Measurements from ENCODE around the gene F7. TPM values are rescaled to one million over a fixed set of nuclear protein-coding genes. Genes with fewer than 3 reads are reported as not detected.

F7 gene
- total RNA-seq, 1 donor from 2014 or later: under 0.01 TPM

DNA sequence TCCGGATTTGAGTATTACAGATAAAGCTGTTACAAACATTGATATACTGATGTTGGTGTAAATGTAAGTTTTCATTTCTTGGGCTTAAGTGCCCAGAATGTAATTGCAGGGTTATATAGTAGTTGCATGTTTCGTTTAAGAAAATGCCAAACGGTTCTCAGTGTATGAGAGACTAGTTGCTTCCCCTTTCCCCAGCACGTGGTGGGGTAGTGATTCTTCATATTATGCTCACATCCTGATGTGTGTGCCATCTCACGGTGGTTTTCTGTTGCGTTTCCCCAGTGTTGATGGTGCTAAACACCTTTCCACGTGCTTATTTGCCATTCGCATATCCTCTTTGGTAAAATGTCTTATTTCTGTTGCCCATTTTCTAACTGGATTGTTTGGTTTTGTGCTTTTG, 34.7 kb upstream of the F7 start:
- H3K4me3 ChIP-seq (ENCODE audit: low read length in 3 of 3): no peak overlapping the region
- peaks cover 0 to 5% (median 4%) of the 10 kb centered on the region in 3 donors for H3K27me3 ChIP-seq (ENCODE audit: control insufficient read depth in 3 of 3, insufficient read depth in 3 of 3, low read length in 3 of 3)
- H3K36me3 ChIP-seq (ENCODE audit: control insufficient read depth in 3 of 3, insufficient read depth in 3 of 3, low read length in 3 of 3): peaks cover 0 to 3% (median 1%) of the 10 kb centered on the region in 3 donors
- no peak overlapping the region for H3K27ac ChIP-seq (ENCODE audit: low read depth, low read length)
- no peak overlapping the region for H3K9ac ChIP-seq (ENCODE audit: low read depth in 1 of 3, low read length in 3 of 3)
- H3K4me1 ChIP-seq (ENCODE audit: control insufficient read depth in 3 of 3, insufficient read depth in 3 of 3, low read length in 3 of 3): no peaks in the 10 kb centered on the region
- no peaks in the 10 kb centered on the region for H3K9me3 ChIP-seq (ENCODE audit: control insufficient read depth in 3 of 3, low read length in 3 of 3)

DNA sequence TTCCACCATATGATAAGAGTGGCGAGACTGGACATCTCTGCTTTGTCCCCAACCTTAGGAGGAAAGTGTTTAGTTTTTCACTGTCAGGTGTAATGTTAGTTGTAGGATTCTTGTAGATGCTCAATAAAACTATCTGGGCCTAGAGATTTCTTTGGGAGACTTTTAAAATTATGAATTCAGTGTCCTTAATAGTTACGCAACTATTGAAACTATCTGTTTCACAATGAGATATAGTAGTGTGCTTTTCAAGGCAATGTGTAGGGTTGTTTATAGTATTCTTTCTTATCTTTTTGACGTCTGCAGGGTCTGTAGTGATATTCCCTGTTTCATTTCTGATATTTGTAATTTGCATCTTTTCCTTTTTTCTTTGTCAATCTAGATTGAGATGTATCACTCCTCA, 33.2 kb upstream of the F7 start:
- no peaks in the 10 kb centered on the region for H3K4me1 ChIP-seq (ENCODE audit: control insufficient read depth in 3 of 3, insufficient read depth in 3 of 3, low read length in 3 of 3)
- H3K27me3 ChIP-seq (ENCODE audit: control insufficient read depth in 3 of 3, insufficient read depth in 3 of 3, low read length in 3 of 3): no peaks in the 10 kb centered on the region
- no peak overlapping the region for H3K27ac ChIP-seq (ENCODE audit: low read depth, low read length)
- no peaks in the 10 kb centered on the region for H3K9me3 ChIP-seq (ENCODE audit: control insufficient read depth in 3 of 3, low read length in 3 of 3)
- H3K9ac ChIP-seq (ENCODE audit: low read depth in 1 of 3, low read length in 3 of 3): no peak overlapping the region
- no peak overlapping the region for H3K4me3 ChIP-seq (ENCODE audit: low read length in 3 of 3)
- peaks cover 0 to 3% (median 3%) of the 10 kb centered on the region in 3 donors for H3K36me3 ChIP-seq (ENCODE audit: control insufficient read depth in 3 of 3, insufficient read depth in 3 of 3, low read length in 3 of 3)

DNA sequence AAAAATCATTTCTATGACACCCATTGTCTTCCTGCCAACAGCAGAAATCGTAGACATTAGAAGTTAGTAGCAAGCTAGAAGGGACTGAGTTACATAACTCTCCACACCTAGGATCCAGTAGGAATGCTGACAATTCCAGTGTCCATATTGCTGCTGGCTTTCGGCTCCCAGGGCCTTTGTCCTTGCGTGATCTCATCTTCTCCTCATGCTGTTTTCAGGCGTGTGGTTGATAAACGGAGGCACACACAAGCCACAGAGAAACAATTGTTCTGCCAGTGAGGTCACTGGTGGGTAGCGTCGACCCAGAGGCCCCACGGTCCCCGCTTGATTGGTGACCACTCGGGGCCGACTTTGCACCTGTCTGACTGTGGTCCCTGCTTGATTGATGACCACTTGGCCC, 31.6 kb upstream of the F7 start:
- Histone ChIP-seq H3K4me1 (ENCODE audit: control insufficient read depth in 3 of 3, insufficient read depth in 3 of 3, low read length in 3 of 3) (no peaks in the 10 kb centered on the region), H3K27me3 (ENCODE audit: control insufficient read depth in 3 of 3, insufficient read depth in 3 of 3, low read length in 3 of 3) (peaks cover 3 to 7% (median 7%) of the 10 kb centered on the region in 3 donors), H3K27ac (ENCODE audit: low read depth, low read length) (no peak overlapping the region), H3K36me3 (ENCODE audit: control insufficient read depth in 3 of 3, insufficient read depth in 3 of 3, low read length in 3 of 3) (peaks cover 0 to 5% (median 3%) of the 10 kb centered on the region in 3 donors), H3K9me3 (ENCODE audit: control insufficient read depth in 3 of 3, low read length in 3 of 3) (no peaks in the 10 kb centered on the region), H3K4me3 (ENCODE audit: low read length in 3 of 3) (no peak overlapping the region), H3K9ac (ENCODE audit: low read depth in 1 of 3, low read length in 3 of 3) (no peak overlapping the region)

DNA sequence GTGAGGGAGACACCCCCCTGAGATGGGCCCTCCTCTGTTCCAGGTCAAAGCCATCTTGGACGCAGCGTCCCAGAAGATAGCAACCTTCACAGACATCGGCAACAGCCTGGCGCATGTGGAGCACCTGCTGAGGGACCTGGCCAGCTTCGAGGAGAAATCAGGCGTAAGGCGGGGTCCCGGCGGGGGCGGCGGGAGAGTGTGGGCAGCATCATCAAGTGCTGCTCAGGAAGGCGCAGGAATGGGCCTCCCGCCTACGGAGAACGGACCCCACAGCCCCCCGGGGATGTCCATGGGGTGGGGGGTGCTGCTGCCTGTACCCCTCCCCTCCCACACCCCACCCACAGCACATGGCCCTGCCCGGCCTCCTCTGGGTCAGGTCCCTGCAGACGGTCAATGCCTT, 31.2 kb upstream of the F7 start:
- Histone ChIP-seq H3K36me3 (ENCODE audit: control insufficient read depth in 3 of 3, insufficient read depth in 3 of 3, low read length in 3 of 3) (peaks cover 0 to 5% (median 5%) of the 10 kb centered on the region in 3 donors), H3K9ac (ENCODE audit: low read depth in 1 of 3, low read length in 3 of 3) (no peak overlapping the region), H3K27me3 (ENCODE audit: control insufficient read depth in 3 of 3, insufficient read depth in 3 of 3, low read length in 3 of 3) (peaks cover 5 to 9% (median 8%) of the 10 kb centered on the region in 3 donors), H3K9me3 (ENCODE audit: control insufficient read depth in 3 of 3, low read length in 3 of 3) (no peaks in the 10 kb centered on the region), H3K4me3 (ENCODE audit: low read length in 3 of 3) (no peak overlapping the region), H3K4me1 (ENCODE audit: control insufficient read depth in 3 of 3, insufficient read depth in 3 of 3, low read length in 3 of 3) (no peaks in the 10 kb centered on the region), H3K27ac (ENCODE audit: low read depth, low read length) (no peak overlapping the region)

DNA sequence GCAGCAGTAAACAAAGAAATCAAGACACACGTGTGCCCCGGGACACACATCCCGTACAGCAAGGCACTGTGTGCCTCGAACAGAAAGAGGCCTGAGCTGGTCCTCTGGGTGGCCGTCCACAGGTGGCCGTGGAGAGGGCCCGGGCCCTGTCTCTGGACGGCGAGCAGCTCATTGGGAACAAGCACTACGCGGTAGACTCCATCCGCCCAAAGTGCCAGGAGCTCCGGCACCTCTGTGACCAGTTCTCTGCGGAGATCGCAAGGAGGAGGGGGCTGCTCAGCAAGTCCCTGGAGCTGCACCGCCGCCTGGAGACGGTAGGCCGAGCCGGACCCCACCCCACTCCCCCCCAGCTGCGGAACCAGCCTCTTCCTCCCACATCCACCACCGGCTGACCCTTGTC, 30.7 kb upstream of the F7 start:
- Histone ChIP-seq H3K9ac (ENCODE audit: low read depth in 1 of 3, low read length in 3 of 3) (no peak overlapping the region), H3K4me3 (ENCODE audit: low read length in 3 of 3) (no peak overlapping the region), H3K27me3 (ENCODE audit: control insufficient read depth in 3 of 3, insufficient read depth in 3 of 3, low read length in 3 of 3) (peaks cover 7 to 9% (median 8%) of the 10 kb centered on the region in 3 donors), H3K4me1 (ENCODE audit: control insufficient read depth in 3 of 3, insufficient read depth in 3 of 3, low read length in 3 of 3) (no peaks in the 10 kb centered on the region), H3K9me3 (ENCODE audit: control insufficient read depth in 3 of 3, low read length in 3 of 3) (no peaks in the 10 kb centered on the region), H3K27ac (ENCODE audit: low read depth, low read length) (no peak overlapping the region), H3K36me3 (ENCODE audit: control insufficient read depth in 3 of 3, insufficient read depth in 3 of 3, low read length in 3 of 3) (peaks cover 0 to 5% (median 5%) of the 10 kb centered on the region in 3 donors)

DNA sequence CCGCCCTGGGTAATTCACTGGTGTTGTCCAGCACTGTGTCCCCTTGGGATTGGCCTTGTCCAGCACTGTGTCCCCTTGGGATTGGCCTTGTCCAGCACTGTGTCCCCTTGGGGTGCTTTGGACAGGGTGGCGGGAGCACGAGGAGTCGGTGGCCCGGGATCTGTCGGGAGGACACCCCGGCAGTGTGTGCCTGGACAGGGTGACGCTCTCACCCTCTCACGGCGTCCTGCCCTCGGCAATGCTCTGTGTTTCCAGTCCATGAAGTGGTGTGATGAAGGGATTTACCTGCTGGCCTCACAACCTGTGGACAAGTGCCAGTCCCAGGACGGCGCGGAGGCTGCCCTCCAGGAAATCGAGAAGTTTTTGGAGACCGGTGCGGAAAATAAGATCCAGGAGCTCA, 29.9 kb upstream of the F7 start:
- H3K4me3 ChIP-seq (ENCODE audit: low read length in 3 of 3): no peak overlapping the region
- no peaks in the 10 kb centered on the region for H3K4me1 ChIP-seq (ENCODE audit: control insufficient read depth in 3 of 3, insufficient read depth in 3 of 3, low read length in 3 of 3)
- peaks cover 0 to 5% (median 5%) of the 10 kb centered on the region in 3 donors for H3K36me3 ChIP-seq (ENCODE audit: control insufficient read depth in 3 of 3, insufficient read depth in 3 of 3, low read length in 3 of 3)
- H3K27me3 ChIP-seq (ENCODE audit: control insufficient read depth in 3 of 3, insufficient read depth in 3 of 3, low read length in 3 of 3): peaks cover 7 to 9% (median 8%) of the 10 kb centered on the region in 3 donors
- H3K27ac ChIP-seq (ENCODE audit: low read depth, low read length): no peak overlapping the region
- no peaks in the 10 kb centered on the region for H3K9me3 ChIP-seq (ENCODE audit: control insufficient read depth in 3 of 3, low read length in 3 of 3)
- H3K9ac ChIP-seq (ENCODE audit: low read depth in 1 of 3, low read length in 3 of 3): no peak overlapping the region

DNA sequence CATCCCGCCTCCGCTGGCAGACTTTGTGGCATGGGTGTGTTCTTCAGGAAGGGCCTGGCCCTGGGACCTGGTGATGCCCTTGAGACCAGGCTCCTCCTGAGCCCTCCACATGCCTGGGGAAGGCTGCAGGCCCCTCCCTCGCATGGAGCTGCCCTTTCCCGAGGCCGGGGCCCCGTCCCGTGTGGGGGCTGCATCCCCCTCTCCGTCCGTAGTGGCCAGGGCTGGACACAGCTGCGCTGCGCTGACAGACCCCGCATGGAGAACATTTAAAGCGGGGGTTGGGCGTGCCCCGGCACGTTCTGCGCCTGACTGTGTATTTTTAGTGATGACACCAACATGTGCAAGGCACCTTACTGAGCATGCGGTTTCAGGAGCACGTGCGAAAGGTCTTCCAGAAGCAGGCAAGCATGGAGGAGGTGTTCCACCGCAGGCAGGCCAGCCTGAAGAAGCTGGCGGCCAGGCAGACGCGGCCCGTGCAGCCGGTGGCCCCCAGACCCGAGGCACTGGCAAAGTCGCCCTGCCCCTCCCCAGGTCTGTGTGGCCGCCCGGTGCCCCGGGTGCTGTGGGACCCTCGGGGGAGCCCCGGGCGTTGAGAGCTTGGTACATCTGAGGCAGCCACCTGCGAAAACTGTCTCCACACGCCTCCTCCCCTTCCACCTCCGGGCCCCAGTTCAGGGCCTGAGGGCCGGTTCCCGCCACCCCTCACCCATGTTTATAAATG, 28.8 kb upstream of the F7 start:
- Histone ChIP-seq H3K9me3 (ENCODE audit: control insufficient read depth in 3 of 3, low read length in 3 of 3) (no peaks in the 10 kb centered on the region), H3K36me3 (ENCODE audit: control insufficient read depth in 3 of 3, insufficient read depth in 3 of 3, low read length in 3 of 3) (peaks cover 0 to 10% (median 5%) of the 10 kb centered on the region in 3 donors), H3K27me3 (ENCODE audit: control insufficient read depth in 3 of 3, insufficient read depth in 3 of 3, low read length in 3 of 3) (peaks cover 7 to 9% (median 8%) of the 10 kb centered on the region in 3 donors), H3K27ac (ENCODE audit: low read depth, low read length) (no peak overlapping the region), H3K4me1 (ENCODE audit: control insufficient read depth in 3 of 3, insufficient read depth in 3 of 3, low read length in 3 of 3) (no peaks in the 10 kb centered on the region), H3K4me3 (ENCODE audit: low read length in 3 of 3) (no peak overlapping the region), H3K9ac (ENCODE audit: low read depth in 1 of 3, low read length in 3 of 3) (no peak overlapping the region)

DNA sequence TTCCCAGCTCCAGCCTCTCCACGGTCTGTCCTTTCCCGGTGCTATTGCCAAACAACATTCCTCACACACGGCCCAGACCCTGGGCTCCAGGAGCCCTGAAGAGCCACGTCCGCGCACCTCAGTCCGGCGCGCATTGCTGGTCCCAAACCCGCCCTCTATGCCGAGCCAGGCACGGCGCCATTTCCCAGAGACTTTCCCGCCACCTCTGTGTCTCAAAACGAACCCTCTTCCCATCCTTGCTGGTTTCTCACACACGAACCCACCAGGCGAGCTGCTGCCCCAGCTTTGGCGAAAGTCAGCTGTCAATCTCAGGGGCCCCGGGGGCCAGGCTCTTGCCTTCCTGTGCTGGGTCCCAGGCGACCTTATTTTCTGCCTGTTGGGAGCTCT, 28.0 kb upstream of the F7 start:
- no peaks in the 10 kb centered on the region for H3K9me3 ChIP-seq (ENCODE audit: control insufficient read depth in 3 of 3, low read length in 3 of 3)
- H3K9ac ChIP-seq (ENCODE audit: low read depth in 1 of 3, low read length in 3 of 3): no peak overlapping the region
- no peaks in the 10 kb centered on the region for H3K4me1 ChIP-seq (ENCODE audit: control insufficient read depth in 3 of 3, insufficient read depth in 3 of 3, low read length in 3 of 3)
- no peak overlapping the region for H3K4me3 ChIP-seq (ENCODE audit: low read length in 3 of 3)
- H3K27ac ChIP-seq (ENCODE audit: low read depth, low read length): no peak overlapping the region
- peaks cover 0 to 10% (median 5%) of the 10 kb centered on the region in 3 donors for H3K36me3 ChIP-seq (ENCODE audit: control insufficient read depth in 3 of 3, insufficient read depth in 3 of 3, low read length in 3 of 3)
- peaks cover 7 to 9% (median 8%) of the 10 kb centered on the region in 3 donors for H3K27me3 ChIP-seq (ENCODE audit: control insufficient read depth in 3 of 3, insufficient read depth in 3 of 3, low read length in 3 of 3)

DNA sequence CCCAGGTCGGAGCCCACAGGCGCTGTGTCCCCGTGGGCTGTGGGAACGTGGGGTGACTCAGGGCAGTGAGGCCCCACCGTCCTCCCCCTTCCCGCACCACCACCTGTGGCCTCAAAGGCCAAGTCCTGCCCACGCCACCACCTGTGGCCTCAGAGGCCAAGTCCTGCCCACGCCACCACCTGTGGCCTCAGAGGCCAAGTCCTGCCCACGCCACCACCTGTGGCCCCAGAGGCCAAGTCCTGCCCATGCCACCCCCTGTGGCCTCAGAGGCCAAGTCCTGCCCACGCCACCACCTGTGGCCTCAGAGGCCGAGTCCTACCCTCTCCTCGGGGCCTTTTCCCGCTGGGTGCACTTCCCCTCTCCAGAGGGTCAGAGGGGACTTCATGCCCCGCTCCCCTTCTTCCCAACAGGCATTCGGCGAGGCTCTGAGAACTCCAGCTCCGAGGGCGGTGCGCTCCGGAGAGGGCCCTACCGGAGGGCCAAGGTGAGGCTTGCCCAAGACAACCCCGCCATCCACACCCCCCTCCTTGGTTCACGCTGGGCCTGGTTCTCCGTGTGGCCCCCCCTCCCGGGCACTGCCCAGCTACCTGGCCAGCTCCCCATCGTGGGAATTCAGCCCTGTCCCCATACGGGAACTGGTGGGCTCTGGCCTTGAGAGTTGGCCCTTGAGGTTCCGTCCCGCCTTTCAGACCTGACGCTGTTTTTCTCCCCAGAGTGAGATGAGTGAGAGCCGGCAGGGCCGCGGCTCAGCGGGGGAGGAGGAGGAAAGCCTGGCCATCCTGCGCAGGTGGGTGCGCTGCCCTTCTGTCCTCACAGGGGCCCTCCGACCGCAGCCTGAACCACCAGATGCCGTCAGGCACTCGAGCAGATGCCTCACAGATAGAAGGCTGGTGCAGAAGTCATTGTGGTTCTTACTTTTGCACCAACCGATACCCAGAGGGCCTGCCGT, 27.4 kb upstream of the F7 start:
- H3K27ac ChIP-seq (ENCODE audit: low read depth, low read length): no peak overlapping the region
- H3K36me3 ChIP-seq (ENCODE audit: control insufficient read depth in 3 of 3, insufficient read depth in 3 of 3, low read length in 3 of 3): peaks cover 0 to 10% (median 5%) of the 10 kb centered on the region in 3 donors
- peaks cover 7 to 9% (median 8%) of the 10 kb centered on the region in 3 donors for H3K27me3 ChIP-seq (ENCODE audit: control insufficient read depth in 3 of 3, insufficient read depth in 3 of 3, low read length in 3 of 3)
- H3K9me3 ChIP-seq (ENCODE audit: control insufficient read depth in 3 of 3, low read length in 3 of 3): no peaks in the 10 kb centered on the region
- H3K9ac ChIP-seq (ENCODE audit: low read depth in 1 of 3, low read length in 3 of 3): no peak overlapping the region
- H3K4me1 ChIP-seq (ENCODE audit: control insufficient read depth in 3 of 3, insufficient read depth in 3 of 3, low read length in 3 of 3): peaks cover 4% of the 10 kb centered on the region in 3 donors
- no peak overlapping the region for H3K4me3 ChIP-seq (ENCODE audit: low read length in 3 of 3)

All from skeletal muscle tissue (tissue), 4 donors.